Measurements from ENCODE around the gene SLC41A2.

- TF ChIP-seq CTCF (IDR thresholded peaks at IDR 0.05) = no peak
- TF ChIP-seq EZH2 (IDR thresholded peaks at IDR 0.05; ENCODE audit: borderline replicate concordance, insufficient read depth, low read depth, low read length, poor library complexity, severe bottlenecking) = no peak
These were observed 48.3 kb downstream of the SLC41A2 start for GRCh38 chr12:104909761-104910160.
